Left ventricle myocardium inferior (tissue), 1 donor: Measurements from ENCODE around the gene PROSER1. TPM values are rescaled to one million over a fixed set of nuclear protein-coding genes. Genes with fewer than 3 reads are reported as not detected.
A peak's percentile ranks its signal among the peaks of the same experiment; 100 is the strongest.

ENCODE experiments used
- DNase-seq: peaks from one replicate; pipeline ENCODE4 v3.0.0-alpha.2; 2020
- H3K27ac ChIP-seq: fragments of 200-600 bp; replicated peaks from 2 replicates; pipeline ENCODE4 v1.8.0; 2021
- H3K27me3 ChIP-seq: fragments of 200-600 bp; 2 replicates; pipeline ENCODE4 v1.8.0; 2021; ENCODE audit warnings: low read depth
- H3K36me3 ChIP-seq: fragments of 200-600 bp; 2 replicates; pipeline ENCODE4 v1.8.0; 2021
- H3K4me1 ChIP-seq: fragments of 200-600 bp; 2 replicates; pipeline ENCODE4 v1.8.0; 2021
- H3K4me3 ChIP-seq: fragments of 200-600 bp; 2 replicates; pipeline ENCODE4 v1.8.0; 2021; ENCODE audit warnings: mild to moderate bottlenecking, moderate library complexity
- H3K9me3 ChIP-seq: fragments of 200-600 bp; replicated peaks from 2 replicates; pipeline ENCODE4 v1.8.0; 2021
- intact Hi-C: fragments of 100-400 bp; cut with micrococcal nuclease; formaldehyde crosslinking; loops from one replicate; pipeline ENCODE4 v1.11.0; 2022
- total RNA-seq: library from RNA; stranded (reverse); fragmentation: NEBNext Ultra II Directional; extraction: Animal tissue kit (Norgen Biotek cat#: 25700); gene quantifications from one replicate; pipeline ENCODE4 v1.2.1, GENCODE V29; 2021
- TF ChIP-seq, protein P1 (sequence below): fragments of 200-600 bp; IDR thresholded peaks from 2 replicates; pipeline ENCODE4 v1.8.0; 2021; ENCODE audit warnings: antibody characterized with exemption, mild to moderate bottlenecking, borderline replicate concordance
- donor health status: DM: no; HTN: yes; CAD: no; lungs with severe emphysema.

Gene PROSER1
- total RNA-seq, 1 donor from 2014 or later, result 14.2 TPM

DNA sequence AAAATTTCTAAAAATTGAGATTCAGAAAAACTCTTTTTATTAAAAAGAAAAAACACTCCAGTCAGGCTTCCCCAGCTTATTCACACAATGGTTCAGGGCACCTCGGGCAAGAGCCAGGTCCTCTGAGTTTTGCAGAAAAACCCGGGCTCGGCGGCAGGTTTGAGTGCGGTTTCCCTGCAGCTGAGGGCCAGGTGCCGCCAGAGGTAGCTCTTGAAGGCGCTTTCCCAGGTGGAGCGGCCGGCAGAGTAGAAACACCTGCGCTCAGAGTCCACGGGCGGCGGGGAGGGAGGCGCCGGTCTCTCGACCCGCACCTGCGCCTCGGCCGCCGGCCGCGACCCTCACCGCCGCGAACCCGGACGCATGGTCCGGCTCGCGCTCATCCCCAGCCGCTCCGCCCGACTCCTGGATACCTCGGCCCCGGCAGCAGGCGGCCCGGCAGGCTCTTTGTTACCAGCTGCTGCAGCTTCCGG, 444 bp downstream of the PROSER1 start:
- intact Hi-C loops, result no loop called here
- H3K27me3 ChIP-seq, result no peaks in the 10 kb centered on the region
- H3K27ac ChIP-seq, result peak overlapping the region; percentile 88
- peaks cover 66% of the 10 kb centered on the region for H3K4me1 ChIP-seq
- DNase-seq, result no peak
- peak overlapping the region; percentile 94 for H3K4me3 ChIP-seq
- H3K9me3 ChIP-seq, result no peaks in the 10 kb centered on the region
- TF ChIP-seq, protein P1, sequence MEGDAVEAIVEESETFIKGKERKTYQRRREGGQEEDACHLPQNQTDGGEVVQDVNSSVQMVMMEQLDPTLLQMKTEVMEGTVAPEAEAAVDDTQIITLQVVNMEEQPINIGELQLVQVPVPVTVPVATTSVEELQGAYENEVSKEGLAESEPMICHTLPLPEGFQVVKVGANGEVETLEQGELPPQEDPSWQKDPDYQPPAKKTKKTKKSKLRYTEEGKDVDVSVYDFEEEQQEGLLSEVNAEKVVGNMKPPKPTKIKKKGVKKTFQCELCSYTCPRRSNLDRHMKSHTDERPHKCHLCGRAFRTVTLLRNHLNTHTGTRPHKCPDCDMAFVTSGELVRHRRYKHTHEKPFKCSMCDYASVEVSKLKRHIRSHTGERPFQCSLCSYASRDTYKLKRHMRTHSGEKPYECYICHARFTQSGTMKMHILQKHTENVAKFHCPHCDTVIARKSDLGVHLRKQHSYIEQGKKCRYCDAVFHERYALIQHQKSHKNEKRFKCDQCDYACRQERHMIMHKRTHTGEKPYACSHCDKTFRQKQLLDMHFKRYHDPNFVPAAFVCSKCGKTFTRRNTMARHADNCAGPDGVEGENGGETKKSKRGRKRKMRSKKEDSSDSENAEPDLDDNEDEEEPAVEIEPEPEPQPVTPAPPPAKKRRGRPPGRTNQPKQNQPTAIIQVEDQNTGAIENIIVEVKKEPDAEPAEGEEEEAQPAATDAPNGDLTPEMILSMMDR, result no peak
- peaks cover 8% of the 10 kb centered on the region for H3K36me3 ChIP-seq

- intact Hi-C loops, result no loop called here
Measured at GRCh38 chr13:39036212-39036611, 1.7 kb downstream of the PROSER1 start.

DNA sequence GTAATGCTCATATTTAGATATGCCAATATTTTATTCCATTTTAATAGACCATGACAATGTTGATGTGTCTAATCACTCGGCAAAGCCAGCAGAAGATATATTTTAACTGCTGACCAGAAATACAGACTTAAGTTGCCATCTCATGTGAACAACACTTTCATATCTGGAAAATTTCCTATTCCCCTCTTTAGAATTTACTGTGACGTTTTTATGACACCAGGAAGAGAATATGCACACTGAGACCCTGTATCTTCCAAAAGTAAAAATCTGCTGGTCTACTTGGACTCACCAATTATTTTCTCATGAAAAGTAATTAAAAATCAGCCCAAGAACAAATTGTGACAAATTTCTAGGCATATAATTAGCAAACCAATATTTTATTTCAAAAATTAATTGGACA, 2.1 kb downstream of the PROSER1 start:
- no peak for DNase-seq
- intact Hi-C loops, result no loop called here
- peak overlapping the region; percentile 94 for H3K4me3 ChIP-seq
- TF ChIP-seq, protein P1, result no peak
- H3K36me3 ChIP-seq, result no peaks in the 10 kb centered on the region
- H3K27me3 ChIP-seq, result no peaks in the 10 kb centered on the region
- H3K4me1 ChIP-seq, result peaks cover 75% of the 10 kb centered on the region
- no peak overlapping the region for H3K27ac ChIP-seq
- H3K9me3 ChIP-seq, result no peaks in the 10 kb centered on the region

More at GRCh38 chr13:39036212-39036611, 1.7 kb downstream of the PROSER1 start:
- H3K4me1 ChIP-seq, result peaks cover 76% of the 10 kb centered on the region
- TF ChIP-seq, protein P1, result no peak
- no peaks in the 10 kb centered on the region for H3K9me3 ChIP-seq
- DNase-seq, result no peak
- peak overlapping the region; percentile 94 for H3K4me3 ChIP-seq
- no peak overlapping the region for H3K27ac ChIP-seq
- no peaks in the 10 kb centered on the region for H3K36me3 ChIP-seq
- H3K27me3 ChIP-seq, result no peaks in the 10 kb centered on the region

GRCh38 chr13:39035204-39035603, 2.7 kb downstream of the PROSER1 start:
- Histone ChIP-seq H3K27ac (no peak overlapping the region), H3K4me1 (peaks cover 69% of the 10 kb centered on the region), H3K4me3 (peak overlapping the region; percentile 94), H3K9me3 (no peaks in the 10 kb centered on the region), H3K36me3 (no peaks in the 10 kb centered on the region), H3K27me3 (no peaks in the 10 kb centered on the region)
- DNase-seq, result no peak
- TF ChIP-seq, protein P1, result no peak
- intact Hi-C loops, result no loop called here

- Histone ChIP-seq H3K4me1 (peaks cover 58% of the 10 kb centered on the region), H3K27me3 (no peaks in the 10 kb centered on the region)
- TF ChIP-seq, protein P1, result no peak
Measured at GRCh38 chr13:39034085-39034484, 3.8 kb downstream of the PROSER1 start.

More at GRCh38 chr13:39034085-39034484, 3.8 kb downstream of the PROSER1 start:
- intact Hi-C loops, result no loop called here
- no peak for DNase-seq
- no peaks in the 10 kb centered on the region for H3K36me3 ChIP-seq
- no peak overlapping the region for H3K4me3 ChIP-seq
- H3K9me3 ChIP-seq, result no peaks in the 10 kb centered on the region
- H3K27ac ChIP-seq, result no peak overlapping the region
